Lung (tissue), 12 donors: ENCODE results near the gene PLEKHM3. TPM values are rescaled to one million over a fixed set of nuclear protein-coding genes. Genes with fewer than 3 reads are reported as not detected.

Source experiments
- ATAC-seq: fragments of 200-7000 bp; cut with Tn5 transposase; one replicate; pipeline ENCODE4 v1.9.1; 2020; ENCODE audit warnings: moderate number of reproducible peaks; ENCODE audit not compliant: insufficient read depth, low FRiP score
- DNase-seq, 3 donors: peaks; one replicate each; pipeline ENCODE4 v3.0.0-alpha.2; 2013 to 2017
- H3K27ac ChIP-seq, 2 donors: one replicate each; pipeline ENCODE4 v1.5.1; 2013; ENCODE audit warnings: mild to moderate bottlenecking in 2 of 2, moderate library complexity in 2 of 2, control low read depth in 1 of 2, inconsistent platforms in 1 of 2, low read depth in 1 of 2, low read length in 1 of 2
- H3K27me3 ChIP-seq, 3 donors: one replicate each; pipeline ENCODE4 v1.5.1; 2013; ENCODE audit warnings: low read length in 2 of 3; ENCODE audit not compliant: control insufficient read depth in 3 of 3, insufficient read depth in 3 of 3
- H3K36me3 ChIP-seq, 4 donors: one replicate each; pipeline ENCODE4 v1.5.1; 2013; ENCODE audit warnings: low read length in 4 of 4, mild to moderate bottlenecking in 1 of 4, moderate library complexity in 1 of 4; ENCODE audit not compliant: control insufficient read depth in 4 of 4, insufficient read depth in 4 of 4
- H3K4me1 ChIP-seq, 5 donors: one replicate each; pipeline ENCODE4 v1.5.1; 2013; ENCODE audit warnings: low read length in 5 of 5, mild to moderate bottlenecking in 2 of 5, moderate library complexity in 1 of 5; ENCODE audit not compliant: control insufficient read depth in 5 of 5, insufficient read depth in 5 of 5
- H3K4me3 ChIP-seq: one replicate; pipeline ENCODE4 v1.5.1; 2013; ENCODE audit warnings: mild to moderate bottlenecking, control low read depth, moderate library complexity
- H3K9ac ChIP-seq, 2 donors: one replicate each; pipeline ENCODE4 v1.5.1; 2013; ENCODE audit warnings: low read length in 2 of 2, control low read depth in 1 of 2; ENCODE audit not compliant: insufficient read depth in 1 of 2
- H3K9me3 ChIP-seq, 4 donors: one replicate each; pipeline ENCODE4 v1.5.1; 2013; ENCODE audit warnings: low read length in 3 of 4, mild to moderate bottlenecking in 1 of 4, moderate library complexity in 1 of 4; ENCODE audit not compliant: control insufficient read depth in 4 of 4, insufficient read depth in 3 of 4
- CTCF ChIP-seq: IDR thresholded peaks from 2 replicates; pipeline ENCODE4 v1.5.1; 2012; ENCODE audit warnings: mild to moderate bottlenecking; ENCODE audit errors: control extremely low read depth, extremely low read depth
- WGBS, 2 donors: extraction: QIAGEN DNeasy Blood & Tissue Kit; methylation state at CpG; one replicate each; pipeline ENCODE4 v1.1.7; 2013; 5-methylcytosine and 5-hydroxymethylcytosine counted together
- polyA plus RNA-seq, 2 donors: library from polyadenylated mRNA; stranded (reverse); fragments of 200-250 nt; gene quantifications; one replicate each; pipeline ENCODE4 v1.2.1, GENCODE V29; 2013
- total RNA-seq, 2 donors: library from RNA; depleted of rRNA in 1 of 2; stranded (reverse); fragments of >200 nt in 1 of 2; gene quantifications; one replicate each; pipeline ENCODE4 v1.2.1, GENCODE V29; 2014 to 2021
- donor health status: control.
- donor health status: control.
- donor health status: Bipolar disorder and iron deficiency.
- donor health status: healthy.
- donor health status: DM: yes; HTN: yes; CAD: no.

The PLEKHM3 gene
- total and polyA plus RNA-seq, 4 donors, result 5.6 to 32.9 (median 12.4) TPM

GRCh38 chr2:207867056-207867455 lies 158.3 kb downstream of the PLEKHM3 start:
- H3K4me1 ChIP-seq, result no peaks in the 10 kb centered on the region
- H3K27me3 ChIP-seq, result no peaks in the 10 kb centered on the region
- no peak overlapping the region for H3K9ac ChIP-seq
- H3K9me3 ChIP-seq, result no peaks in the 10 kb centered on the region
- 78 to 93% methylated on average over 3 of the region's 3 CpGs for WGBS, 2 donors
- no peak for ATAC-seq
- H3K4me3 ChIP-seq, result no peak overlapping the region
- H3K36me3 ChIP-seq, result peaks cover 0 to 2% (median 1%) of the 10 kb centered on the region in 4 donors
- no peak for DNase-seq
- no peak for TF ChIP-seq CTCF
- no peak overlapping the region for H3K27ac ChIP-seq

DNA sequence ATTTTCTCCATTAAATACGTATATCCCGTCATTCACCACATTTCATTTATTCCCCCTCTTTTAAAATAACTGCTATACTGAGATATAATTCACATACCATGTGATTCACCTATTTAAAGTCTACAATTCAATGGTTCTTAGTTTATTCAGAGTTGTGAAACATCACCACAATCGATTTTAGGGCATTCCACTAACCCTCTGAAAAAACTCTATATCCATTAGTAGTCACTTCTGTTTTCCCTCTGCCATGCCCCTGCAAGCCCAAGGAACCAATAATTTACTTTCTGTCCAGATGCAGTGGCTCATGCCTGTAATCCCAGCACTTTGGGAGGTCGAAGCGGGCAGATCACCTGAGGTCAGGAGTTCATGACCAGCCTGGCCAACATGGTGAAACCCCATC lies 160.1 kb downstream of the PLEKHM3 start:
- no peak for DNase-seq
- Histone ChIP-seq H3K9ac (no peak overlapping the region), H3K4me1 (peaks cover 0 to 7% (median 0%) of the 10 kb centered on the region in 5 donors), H3K9me3 (no peaks in the 10 kb centered on the region), H3K27me3 (no peaks in the 10 kb centered on the region), H3K4me3 (no peak overlapping the region), H3K36me3 (peaks cover 0 to 2% (median under 1%) of the 10 kb centered on the region in 4 donors), H3K27ac (no peak overlapping the region)
- TF ChIP-seq CTCF, result no peak
- no peak for ATAC-seq
- WGBS, 2 donors, result 94% methylated on average over 5 of the region's 5 CpGs

DNA sequence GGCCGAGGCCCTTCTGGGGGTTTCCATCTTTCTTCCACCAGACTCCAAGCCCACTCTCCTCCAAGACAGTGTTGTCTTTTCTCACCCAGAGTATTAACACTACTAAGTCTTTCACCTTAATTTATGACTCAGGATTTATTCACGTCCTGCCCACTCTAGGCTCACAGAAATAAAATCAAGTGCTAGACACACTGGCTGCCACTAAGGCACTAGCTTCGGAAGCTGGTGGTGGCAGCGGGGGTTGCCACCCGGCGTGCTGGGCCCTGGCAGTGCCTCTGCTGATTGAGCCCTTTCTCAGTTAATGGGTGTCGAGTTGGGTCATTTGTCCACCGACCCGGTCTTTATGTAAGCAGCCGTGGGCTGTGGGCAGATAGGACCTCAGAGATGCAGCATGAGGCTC lies 162.0 kb downstream of the PLEKHM3 start:
- H3K9ac ChIP-seq, result no peak overlapping the region
- H3K27ac ChIP-seq, result no peak overlapping the region
- peaks cover 0 to 7% (median 0%) of the 10 kb centered on the region in 5 donors for H3K4me1 ChIP-seq
- no peaks in the 10 kb centered on the region for H3K9me3 ChIP-seq
- H3K36me3 ChIP-seq, result peaks cover 0 to 4% (median 3%) of the 10 kb centered on the region in 4 donors
- DNase-seq, result no peak
- TF ChIP-seq CTCF, result no peak
- no peak overlapping the region for H3K4me3 ChIP-seq
- no peak for ATAC-seq
- H3K27me3 ChIP-seq, result no peaks in the 10 kb centered on the region
- WGBS, 2 donors, result 98% methylated on average over 10 of the region's 10 CpGs

DNA sequence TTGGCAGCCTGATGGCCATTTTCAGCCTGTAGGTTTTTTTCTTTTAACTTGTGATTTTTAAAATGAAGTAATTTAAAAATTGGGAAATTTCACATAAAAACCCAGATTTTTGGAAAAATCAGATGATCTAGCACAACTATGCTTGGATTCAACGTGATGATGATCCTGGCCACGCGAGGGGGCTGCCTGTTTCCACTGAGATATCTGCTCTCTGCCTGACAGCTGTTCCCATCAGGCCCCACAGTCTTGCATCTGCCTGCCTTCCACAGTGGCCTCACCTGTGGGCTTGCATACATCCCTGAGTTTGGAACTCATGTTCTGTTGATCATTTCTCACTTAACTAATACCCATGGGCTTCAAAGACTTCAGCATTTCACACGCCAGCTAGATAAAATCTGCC lies 163.5 kb downstream of the PLEKHM3 start:
- Histone ChIP-seq H3K4me1 (peaks cover 0 to 7% (median 0%) of the 10 kb centered on the region in 5 donors), H3K9ac (no peak overlapping the region), H3K9me3 (no peaks in the 10 kb centered on the region), H3K27me3 (no peaks in the 10 kb centered on the region), H3K36me3 (peaks cover 0 to 4% (median 3%) of the 10 kb centered on the region in 4 donors), H3K4me3 (no peak overlapping the region), H3K27ac (no peak overlapping the region)
- 83 to 93% methylated on average over 4 of the region's 4 CpGs for WGBS, 2 donors
- TF ChIP-seq CTCF, result no peak
- DNase-seq (no peak), ATAC-seq (no peak)
